NCI-H345 treated with DMSO at 0.1 percent for 48 hours (cell line): ENCODE data around the gene RETREG2.
"Not testable (repeated sequence)": the region's sequence is repeated elsewhere in the genome, so short reads cannot be mapped to it uniquely, and the experiment has no call there.

ENCODE experiments used
- DNase-seq: peaks from one replicate; lab custom pipeline; 2025; ENCODE audit not compliant: unreplicated experiment; lab: John Stamatoyannopoulos, UW

The RETREG2 gene

DNA sequence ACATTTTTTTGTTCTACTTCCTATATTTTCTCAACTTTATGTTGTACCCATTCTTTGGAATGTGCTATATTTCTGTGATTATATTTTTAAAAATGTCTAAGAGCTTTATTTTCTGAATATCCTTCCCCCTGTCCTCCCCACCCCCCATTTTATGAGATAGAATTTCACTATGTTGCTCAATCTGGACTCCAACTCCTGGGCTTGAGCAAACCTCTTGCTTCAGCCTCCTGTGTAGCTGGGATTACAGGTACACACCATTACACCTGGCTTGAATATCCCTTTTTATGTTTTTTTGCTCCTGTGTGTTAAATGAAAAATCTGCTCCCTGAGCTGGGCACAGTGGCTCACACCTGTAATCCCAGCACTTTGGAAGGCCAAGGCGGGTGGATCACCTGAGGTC, 19.3 kb downstream of the RETREG2 start:
- DNase-seq, result no peak

DNA sequence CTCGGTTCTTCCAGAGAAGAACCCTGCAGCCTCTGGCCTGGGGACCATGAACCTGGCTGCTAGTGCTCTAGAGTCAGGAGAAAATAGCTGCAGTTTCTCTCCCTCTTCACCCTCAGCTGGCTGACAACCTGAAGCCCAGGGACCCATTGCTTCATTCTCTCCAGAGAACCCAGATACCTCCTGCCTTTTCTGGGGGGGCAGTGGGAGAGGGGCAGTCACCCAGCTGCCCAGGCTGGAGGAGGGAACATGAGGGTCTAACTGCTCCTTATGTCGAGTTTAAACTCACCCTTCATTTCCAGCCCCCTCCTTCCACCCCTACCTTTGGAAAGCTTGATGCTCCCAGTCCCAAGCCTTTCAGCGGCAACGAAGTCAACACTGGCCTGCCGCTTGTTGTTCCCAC, 20.9 kb downstream of the RETREG2 start:
- DNase-seq, result no peak

DNA sequence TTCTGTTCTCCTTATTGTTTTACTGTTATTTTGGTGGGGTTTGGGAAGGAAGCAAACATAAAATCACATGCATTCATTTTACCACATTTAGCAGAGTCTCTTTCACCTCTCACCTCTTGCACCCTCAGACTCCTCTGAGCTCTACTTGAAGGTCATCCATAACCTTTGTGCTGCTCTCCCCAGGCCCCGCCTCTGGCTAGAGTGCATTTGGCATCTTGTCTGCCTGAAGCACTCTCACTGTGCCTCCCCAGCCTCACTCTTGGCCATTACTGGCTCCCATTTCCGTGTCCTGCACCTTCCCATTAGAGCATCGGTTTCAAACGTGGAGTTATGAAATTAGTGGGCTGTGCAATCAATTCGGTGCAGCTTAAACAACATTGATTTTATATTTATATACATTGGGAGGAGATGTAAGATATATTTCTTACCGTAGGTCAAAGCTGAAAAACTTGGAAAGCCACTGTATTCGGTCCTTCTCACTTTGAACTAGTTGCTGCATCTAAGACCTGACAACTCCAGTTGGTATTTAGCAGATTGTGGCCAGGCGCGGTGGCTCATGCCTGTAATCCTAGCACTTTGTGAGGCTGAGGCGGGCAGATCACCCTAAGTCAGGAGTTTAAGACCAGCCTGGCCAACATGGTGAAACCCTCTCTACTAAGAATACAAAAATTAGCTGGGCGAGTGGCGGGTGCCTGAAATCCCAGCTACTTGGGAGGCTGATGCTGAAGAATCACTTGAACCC, 21.6 kb downstream of the RETREG2 start:
- DNase-seq, result no peak

DNA sequence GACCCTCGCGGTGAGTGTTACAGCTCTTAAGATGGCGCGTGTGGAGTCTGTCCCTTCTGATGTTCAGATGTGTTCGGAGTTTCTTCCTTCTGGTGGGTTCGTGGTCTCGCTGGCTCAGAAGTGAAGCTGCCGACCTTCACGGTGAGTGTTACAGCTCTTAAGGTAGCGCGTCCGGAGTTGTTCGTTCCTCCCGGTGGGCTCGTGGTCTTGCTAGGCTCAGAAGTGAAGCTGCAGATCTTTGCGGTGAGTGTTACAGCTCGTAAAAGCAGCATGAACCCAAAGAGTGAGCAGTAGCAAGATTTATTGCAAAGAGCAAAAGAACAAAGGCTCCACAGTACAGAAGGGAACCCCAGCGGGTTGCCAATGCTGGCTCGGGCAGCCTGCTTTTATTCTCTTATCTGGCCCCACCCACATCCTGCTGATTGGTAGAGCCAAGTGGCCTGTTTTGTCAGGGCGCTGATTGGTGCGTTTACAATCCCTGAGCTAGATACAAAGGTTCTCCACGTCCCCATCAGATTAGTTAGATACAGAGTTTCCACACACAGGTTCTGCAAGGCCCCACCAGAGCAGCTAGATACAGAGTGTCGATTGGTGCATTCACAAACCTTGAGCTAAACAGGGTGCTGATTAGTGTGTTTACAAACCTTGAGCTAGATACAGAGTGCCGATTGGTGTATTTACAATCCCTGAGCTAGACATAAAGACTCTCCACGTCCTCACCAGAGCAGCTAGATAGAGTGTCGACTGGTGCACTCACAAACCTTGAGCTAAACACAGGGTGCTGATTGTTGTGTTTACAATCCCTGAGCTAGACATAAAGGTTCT, 22.6 kb downstream of the RETREG2 start:
- not testable (repeated sequence) for DNase-seq

DNA sequence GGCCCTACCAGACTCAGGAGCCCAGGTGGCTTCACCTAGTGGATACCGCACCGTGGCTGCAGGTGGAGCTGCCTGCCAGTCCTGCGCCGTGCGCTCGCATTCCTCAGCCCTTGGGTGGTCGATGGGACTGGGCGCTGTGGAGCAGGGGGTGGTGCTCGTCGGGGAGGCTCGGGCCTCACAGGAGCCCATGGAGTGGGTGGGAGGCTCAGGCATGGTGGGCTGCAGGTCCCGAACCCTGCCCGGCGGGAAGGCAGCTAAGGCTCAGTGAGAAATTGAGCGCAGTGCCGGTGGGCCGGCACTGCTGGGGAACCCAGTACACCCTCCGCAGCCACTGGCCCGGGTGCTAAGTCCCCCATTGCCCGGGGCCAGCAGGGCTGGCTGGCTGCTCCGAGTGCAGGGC, 23.3 kb downstream of the RETREG2 start:
- DNase-seq, result not testable (repeated sequence)

DNA sequence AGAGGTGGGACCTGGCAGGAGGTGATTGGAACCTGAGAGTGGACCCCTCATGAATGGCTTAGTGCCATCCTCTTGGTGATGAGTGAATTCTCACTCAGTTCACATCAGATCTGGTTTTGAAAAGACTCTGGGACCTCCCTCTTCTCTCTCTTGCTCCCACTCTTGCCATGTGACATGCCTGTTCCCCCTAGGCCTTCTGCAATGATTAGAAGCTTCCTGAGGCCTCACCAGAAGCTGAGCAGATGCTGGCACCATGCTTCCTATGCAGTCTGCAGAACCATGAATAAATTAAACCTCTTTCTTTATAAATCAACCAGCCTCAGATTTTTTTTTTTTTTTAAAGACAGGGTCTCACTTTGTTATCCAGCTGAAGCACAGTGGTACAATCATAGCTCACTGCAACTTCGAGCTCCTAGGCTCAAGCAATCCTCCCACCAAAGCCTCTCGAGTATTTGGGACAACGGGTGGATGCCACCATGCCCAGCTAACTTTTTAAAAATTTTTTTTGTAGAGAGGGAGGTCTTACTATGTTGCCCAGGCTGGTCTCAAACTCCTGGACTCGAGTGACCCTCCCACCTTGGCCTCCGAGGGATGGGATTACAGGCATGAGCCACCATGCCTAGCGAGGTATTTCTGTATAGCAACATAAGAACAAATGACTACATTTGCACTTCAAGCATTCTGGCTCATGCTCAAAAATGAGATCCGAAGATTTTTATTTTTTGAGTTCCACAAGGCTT, 26.5 kb downstream of the RETREG2 start:
- no peak for DNase-seq

DNA sequence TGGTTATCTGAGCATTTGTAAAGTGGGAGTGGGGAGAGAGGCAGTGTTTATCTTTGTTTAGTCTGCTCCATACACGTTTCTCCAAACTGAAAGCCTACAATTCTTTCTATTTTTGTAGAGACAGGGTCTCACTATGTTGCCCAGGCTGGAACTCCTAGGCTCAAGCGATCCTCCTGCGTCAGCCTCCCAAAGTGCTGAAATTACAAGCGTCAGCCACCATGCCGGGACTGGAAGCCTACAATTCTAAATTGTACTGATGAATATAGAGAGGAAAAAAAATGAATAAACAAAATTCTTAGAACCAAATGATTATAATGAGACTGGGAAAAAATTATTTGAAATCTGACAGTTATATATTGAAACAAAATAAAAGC, 27.1 kb downstream of the RETREG2 start:
- DNase-seq, result no peak

DNA sequence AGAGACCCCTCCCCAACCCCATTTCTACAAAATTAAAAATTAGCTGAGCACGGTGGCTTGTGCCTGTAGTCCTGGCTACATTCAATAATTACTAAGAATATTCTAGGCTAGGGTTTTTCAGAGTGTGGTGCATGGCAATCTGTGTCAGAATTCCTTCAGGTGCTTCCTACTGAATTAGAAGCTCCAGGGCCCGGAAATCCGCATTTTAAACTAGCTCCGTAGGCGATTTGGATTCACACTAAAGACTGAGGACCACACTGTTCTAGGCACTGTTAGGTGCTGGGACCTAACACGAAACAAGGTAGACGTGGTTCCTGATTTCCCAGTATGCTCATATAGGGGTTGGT, 27.9 kb downstream of the RETREG2 start:
- no peak for DNase-seq

DNA sequence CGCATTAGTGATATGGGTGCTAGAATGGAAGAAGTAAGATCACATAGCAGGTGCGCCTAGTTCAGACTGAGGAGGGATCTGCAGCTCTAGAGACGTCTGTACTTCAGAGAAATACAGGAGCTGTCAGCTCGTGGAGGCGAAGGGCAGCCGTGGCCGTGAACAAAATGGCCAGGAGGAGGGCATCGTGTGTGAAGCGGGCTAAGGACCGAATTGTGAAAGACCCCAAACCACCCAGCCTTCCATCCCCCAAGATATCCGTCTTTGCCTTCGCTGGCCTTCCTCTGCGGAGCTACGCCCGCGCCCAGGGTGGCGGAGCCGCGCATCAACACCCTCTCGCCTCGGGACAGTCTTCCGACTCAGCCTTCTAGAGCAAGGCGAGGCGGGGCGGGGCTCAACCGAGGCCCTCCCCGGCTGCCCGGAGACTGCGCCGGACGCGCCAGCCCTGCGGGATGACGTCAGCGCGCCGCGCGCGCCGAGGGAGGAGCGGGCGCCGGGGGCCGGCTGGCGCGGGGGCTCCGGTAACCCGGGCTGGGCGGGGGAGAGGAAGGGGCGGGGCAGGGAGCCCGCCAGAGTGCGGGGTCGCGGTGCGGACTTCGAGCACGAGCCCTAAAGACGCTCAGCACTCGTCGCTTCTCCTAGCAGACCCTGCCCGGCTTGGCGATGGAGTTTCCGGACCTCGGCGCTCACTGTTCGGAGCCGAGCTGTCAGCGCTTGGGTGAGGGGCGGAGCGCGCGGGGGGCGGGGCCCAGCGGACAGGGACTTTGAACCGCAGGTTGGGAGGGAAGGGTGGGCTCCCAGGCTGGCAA, 28.5 kb downstream of the RETREG2 start, which contains the start of gene ZFAND2B:
Gene ZFAND2B (plus strand): TSS at position 455 of the 806 bp plus-strand sequence. CDS start 206 bp downstream, at position 661.
- DNase-seq, result peak; percentile 87

DNA sequence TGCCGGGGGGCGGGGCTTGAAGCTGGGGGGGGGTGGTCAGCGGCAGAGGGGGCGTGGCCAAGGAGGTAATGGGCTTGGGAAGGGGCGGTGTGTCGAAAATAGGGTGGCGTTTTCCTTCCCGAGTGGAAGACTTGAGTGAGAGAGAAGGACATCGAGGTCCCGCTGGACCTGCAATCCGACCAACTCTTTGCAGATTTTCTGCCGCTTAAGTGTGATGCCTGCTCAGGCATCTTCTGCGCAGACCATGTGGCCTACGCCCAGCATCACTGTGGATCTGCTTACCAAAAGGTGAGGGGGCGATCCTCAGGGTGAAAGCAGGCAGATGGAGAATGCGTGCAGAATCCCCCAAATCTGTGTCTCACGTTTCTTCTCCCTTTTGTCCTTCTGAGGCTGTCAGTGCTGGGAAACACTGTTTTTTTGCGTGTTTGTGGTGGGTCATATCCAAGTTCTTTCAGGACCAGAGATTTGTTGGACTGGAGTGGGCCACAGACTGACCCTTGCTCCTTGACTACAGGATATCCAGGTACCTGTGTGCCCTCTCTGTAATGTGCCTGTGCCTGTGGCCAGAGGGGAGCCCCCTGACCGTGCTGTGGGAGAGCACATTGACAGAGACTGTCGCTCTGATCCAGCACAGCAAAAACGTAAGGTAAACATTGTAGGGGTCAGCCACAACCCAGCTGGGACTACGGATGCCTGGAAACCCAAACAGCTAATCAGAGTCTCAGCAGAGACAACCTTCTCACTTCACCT, 29.2 kb downstream of the RETREG2 start:
- DNase-seq, result no peak

DNA sequence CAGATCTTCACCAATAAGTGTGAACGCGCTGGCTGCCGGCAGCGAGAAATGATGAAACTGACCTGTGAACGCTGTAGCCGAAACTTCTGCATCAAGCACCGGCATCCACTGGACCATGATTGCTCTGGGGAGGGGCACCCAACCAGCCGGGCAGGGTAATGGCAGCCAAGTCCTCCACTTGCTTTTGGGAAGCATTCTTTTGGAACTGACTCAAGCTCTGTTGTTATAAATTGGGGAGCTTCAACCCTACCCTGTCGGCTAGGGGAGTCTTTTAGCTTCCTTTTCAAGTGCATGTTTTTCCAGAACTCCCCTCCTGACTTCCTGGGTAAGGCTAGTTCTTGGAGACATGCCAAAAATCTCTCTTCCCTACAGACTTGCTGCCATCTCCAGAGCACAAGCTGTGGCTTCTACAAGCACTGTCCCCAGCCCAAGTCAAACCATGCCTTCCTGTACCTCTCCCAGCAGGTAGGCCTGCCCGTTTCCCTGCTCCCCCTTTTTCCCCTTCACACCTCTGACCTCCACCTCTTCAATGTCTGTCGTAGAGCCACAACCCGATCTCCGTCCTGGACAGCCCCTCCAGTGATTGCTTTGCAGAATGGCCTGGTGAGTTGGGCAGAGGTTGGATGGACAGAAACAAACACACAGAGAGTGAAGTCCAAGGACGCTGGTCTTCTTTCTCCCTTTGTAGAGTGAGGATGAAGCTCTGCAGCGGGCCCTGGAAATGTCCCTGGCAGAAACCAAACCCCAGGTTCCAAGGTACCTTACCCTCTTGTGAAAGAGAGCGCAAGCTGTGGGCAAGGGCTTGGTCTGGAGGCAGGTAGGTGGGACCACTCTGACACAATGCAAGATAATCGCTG, 30.0 kb downstream of the RETREG2 start:
- no peak for DNase-seq

DNA sequence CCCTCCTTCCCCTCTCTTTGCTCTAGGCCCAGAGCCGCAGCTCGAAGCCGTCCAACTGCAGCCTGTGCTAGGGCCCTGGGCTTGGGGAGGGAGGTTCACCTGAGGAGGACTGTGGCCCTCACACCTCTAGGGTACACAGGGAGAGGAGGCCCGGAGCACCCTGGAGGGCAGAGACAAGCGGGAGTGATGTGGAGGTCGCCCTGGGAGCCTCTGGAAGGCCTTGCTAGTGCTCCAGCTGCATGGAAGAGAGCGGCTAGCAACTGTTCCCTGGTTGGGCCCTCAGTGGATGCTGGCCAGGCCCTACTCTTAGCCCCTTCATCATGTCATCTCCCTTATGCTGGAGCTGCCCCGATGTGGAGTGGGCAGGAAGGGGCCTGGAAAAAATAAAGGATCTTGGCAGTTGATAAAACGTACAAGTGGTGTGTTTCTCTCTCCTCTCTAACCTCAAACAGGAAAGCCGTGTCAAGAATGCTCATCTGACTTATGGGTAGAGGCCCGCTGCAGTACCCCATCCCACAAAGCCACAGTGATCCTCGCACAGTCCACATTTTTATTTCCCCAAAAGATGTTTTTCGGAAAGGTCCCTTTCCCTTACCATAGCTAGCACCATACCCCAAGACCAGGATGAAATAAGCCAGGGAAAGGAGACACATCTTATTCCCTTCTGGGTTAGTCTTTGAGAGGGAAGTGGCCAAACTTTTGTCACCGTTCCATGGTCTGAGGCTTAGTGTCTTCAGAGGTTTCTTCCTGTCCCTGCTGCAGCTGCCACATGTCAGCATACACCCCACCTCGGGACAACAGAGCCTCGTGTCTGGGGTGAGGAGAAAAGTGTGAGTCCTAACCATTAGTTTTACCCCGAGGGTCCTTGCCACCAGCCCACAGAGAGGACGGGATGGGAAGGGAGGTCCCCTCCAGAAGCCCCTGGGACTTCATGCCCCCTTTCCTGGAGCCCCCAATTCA, 31.4 kb downstream of the RETREG2 start:
- no peak for DNase-seq

DNA sequence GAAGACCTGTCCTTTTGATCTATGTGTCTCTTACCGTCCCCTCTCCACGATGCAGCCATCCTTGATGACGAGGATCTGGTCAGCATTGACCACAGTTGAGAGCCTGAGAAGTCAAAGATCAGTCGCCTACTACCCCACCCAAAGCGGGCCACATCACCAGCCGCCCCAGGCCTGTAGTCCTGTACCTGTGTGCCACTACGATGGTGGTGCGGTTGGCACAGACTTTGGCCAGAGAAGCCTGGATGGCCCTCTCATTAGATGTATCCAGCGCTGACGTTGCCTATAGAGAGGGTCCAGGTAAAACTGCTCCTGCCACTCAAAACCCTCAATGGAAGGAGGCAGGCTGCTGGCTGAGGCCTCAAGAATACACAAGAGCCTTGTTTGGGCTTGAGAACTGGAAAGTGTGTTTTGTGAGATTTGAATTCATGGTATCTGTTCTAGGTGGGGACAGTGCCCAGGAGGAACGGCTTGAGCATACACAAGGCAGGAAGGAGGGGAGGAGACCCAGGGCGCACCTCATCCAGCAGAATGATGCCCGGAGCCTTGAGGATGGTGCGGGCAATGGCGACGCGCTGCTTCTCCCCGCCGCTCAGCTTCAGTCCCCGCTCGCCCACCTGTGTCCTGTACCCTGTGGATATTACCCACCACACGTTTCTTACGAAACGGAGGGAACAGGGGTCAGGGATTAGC, 32.3 kb downstream of the RETREG2 start:
- no peak for DNase-seq

DNA sequence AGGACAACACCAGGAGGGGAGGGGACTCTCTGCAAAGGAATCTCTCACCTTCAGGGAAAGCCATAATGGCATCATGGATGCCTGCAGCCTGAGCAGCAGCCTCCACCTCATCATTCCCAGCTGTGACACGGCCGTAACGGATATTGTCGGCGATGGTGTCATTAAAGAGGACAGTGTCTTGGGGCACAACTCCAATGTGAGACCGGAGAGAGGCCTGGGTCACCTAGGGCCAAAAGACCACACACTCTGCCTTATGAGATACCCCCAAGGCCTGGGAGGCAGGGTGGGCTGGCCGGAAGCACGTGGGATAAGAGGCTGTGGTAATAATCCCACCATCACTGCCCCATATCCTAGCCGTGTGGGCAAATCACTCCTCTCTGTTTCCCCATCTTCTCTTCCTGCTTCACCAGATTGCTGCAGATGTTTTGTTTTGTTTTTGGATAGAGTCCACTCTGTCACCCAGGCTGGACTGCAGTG, 32.8 kb downstream of the RETREG2 start:
- no peak for DNase-seq

DNA sequence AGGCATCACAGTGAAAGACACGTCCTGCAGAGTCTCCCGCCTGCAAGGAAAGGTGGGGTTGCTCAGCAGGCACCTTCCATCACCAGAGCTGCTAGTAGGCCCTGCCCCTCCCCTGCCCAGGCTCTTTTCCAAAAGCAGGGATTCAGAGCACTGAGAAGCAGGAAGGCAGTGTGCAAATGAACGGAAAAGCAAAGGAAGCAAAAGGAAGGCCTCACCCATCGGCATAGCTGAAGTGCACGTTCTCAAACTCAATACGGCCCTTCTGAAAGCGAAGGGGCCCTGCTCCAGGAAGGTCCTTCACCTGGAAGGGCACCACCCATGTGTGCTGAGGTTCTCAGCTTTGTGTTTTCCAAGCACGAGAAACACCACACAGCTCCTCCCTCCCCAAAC, 34.9 kb downstream of the RETREG2 start:
- no peak for DNase-seq

DNA sequence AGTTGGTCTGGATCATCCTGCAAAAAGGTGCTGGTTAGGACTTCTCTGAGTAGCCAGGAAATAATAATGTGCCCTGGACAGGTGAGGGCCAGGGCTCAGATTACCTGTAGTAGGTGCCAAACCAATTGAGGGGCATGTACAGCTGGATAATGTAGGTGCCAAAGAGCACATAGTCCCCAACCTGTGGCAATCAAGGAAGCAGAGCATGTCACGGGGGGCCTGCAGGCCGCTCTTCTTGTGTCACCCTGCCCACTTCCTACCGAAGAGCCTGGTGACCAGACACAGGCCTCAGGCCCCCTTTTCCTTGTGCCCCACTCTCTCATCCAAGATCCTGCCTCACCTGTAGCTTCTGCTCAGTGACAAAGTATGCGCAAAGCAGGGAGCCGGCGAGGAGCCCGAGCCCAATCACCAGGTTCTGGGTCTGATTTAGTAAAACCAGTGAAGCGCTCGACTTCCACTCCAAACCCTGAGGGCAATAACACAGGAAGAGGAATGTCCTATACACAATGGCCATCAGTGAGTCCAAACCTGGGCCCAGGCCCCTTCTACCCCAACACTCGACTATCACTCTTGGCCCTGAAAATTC, 35.5 kb downstream of the RETREG2 start:
- no peak for DNase-seq

DNA sequence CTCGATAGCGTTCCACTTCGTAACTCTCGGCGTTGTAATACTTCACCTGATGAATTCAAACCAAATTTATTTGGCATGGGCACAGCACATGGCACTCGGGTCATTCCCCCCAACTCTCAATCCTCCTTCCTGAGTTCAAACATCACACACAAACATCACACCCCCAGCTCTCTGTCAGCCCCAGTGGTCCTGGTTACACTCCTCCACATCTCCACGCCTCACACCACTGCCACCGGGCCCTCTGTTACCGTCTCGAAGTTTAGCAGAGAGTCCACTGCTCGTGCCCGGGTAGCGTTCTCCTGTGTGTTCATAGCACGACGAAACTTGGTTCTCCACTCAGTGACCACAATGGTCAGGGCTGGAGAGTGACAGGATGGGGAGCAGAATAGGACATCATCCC, 36.1 kb downstream of the RETREG2 start:
- DNase-seq, result no peak
